Esophagus muscularis mucosa (tissue), 3 donors: Measurements from ENCODE around the gene FREM2.

Experiments
- CTCF ChIP-seq, 3 experiments: fragments of 200-600 bp in 2 of 3; fragments of 450-650 bp in 1 of 3; sonication (generic) in 2 of 3; IDR thresholded peaks; one replicate each; pipeline ENCODE4 v1.5.1; 2017 to 2019; ENCODE audit warnings: antibody characterized with exemption in 3 of 3, mild to moderate bottlenecking in 2 of 3, moderate library complexity in 1 of 3
- POLR2A ChIP-seq: fragments of 450-650 bp; IDR thresholded peaks from one replicate; pipeline ENCODE4 v1.6.1; 2017; ENCODE audit warnings: antibody characterized with exemption, moderate library complexity, mild to moderate bottlenecking, low read depth
- POLR2AphosphoS5 ChIP-seq, 2 donors: sonication (generic); formaldehyde crosslinking; IDR thresholded peaks; one replicate each; pipeline ENCODE4 v1.6.1; 2017; ENCODE audit warnings: antibody characterized with exemption in 2 of 2

GRCh38 chr13:38871275-38871674 is 184.4 kb downstream of the FREM2 start:
- TF ChIP-seq CTCF (IDR thresholded peaks at IDR 0.05) = no peak
- TF ChIP-seq POLR2AphosphoS5 (IDR thresholded peaks at IDR 0.05) = no peak
- TF ChIP-seq POLR2A = no peak
